H9 (cell line): ENCODE measurements around the gene CRYBA2. TPM values are rescaled to one million over a fixed set of nuclear protein-coding genes. Genes with fewer than 3 reads are reported as not detected.

Source experiments
- DNase-seq: peaks from one replicate; pipeline ENCODE4 v3.0.0-alpha.2; 2017
- H2AFZ ChIP-seq: one replicate; pipeline ENCODE4 v1.6.1; 2013; ENCODE audit warnings: mild to moderate bottlenecking, low read length, control low read depth, moderate library complexity
- H2AK5ac ChIP-seq: 2 replicates; pipeline ENCODE4 v1.6.1; 2013; ENCODE audit warnings: low read length, control low read depth, mixed read lengths; ENCODE audit not compliant: insufficient read length
- H2BK120ac ChIP-seq: one replicate; pipeline ENCODE4 v1.6.1; 2013; ENCODE audit warnings: low read depth, mild to moderate bottlenecking, low read length, control low read depth, inconsistent platforms; ENCODE audit not compliant: poor library complexity, severe bottlenecking
- H2BK12ac ChIP-seq: 2 replicates; pipeline ENCODE4 v1.6.1; 2013; ENCODE audit warnings: low read length, control low read depth, mixed read lengths, low read depth; ENCODE audit not compliant: insufficient read length
- H2BK15ac ChIP-seq: 2 replicates; pipeline ENCODE4 v1.6.1; 2013; ENCODE audit warnings: low read depth, low read length, control low read depth
- H2BK20ac ChIP-seq: one replicate; pipeline ENCODE4 v1.6.1; 2013; ENCODE audit warnings: low read depth, mild to moderate bottlenecking, low read length, control low read depth, inconsistent platforms; ENCODE audit not compliant: poor library complexity, severe bottlenecking
- H2BK5ac ChIP-seq: 2 replicates; pipeline ENCODE4 v1.6.1; 2013; ENCODE audit warnings: low read length, control low read depth, mixed read lengths; ENCODE audit not compliant: insufficient read length
- H3K14ac ChIP-seq: 2 replicates; pipeline ENCODE4 v1.6.1; 2013; ENCODE audit warnings: low read length, control low read depth; ENCODE audit not compliant: insufficient read depth
- H3K18ac ChIP-seq: 2 replicates; pipeline ENCODE4 v1.6.1; 2013; ENCODE audit warnings: low read depth, mild to moderate bottlenecking, mixed read lengths, low read length, control low read depth; ENCODE audit not compliant: insufficient read length
- H3K23ac ChIP-seq: 2 replicates; pipeline ENCODE4 v1.6.1; 2013; ENCODE audit warnings: low read length, control low read depth, mixed read lengths, low read depth; ENCODE audit not compliant: insufficient read length
- H3K23me2 ChIP-seq: 2 replicates; pipeline ENCODE4 v1.6.1; 2013; ENCODE audit warnings: low read depth, mild to moderate bottlenecking, mixed read lengths, low read length, control low read depth; ENCODE audit not compliant: insufficient read length, poor library complexity, severe bottlenecking
- H3K27ac ChIP-seq: 2 replicates; pipeline ENCODE4 v1.5.1; 2013; ENCODE audit warnings: low read length, control low read depth, mixed read lengths, low read depth; ENCODE audit not compliant: insufficient read length
- H3K27me3 ChIP-seq: 2 replicates; pipeline ENCODE4 v1.6.1; 2013; ENCODE audit warnings: low read length, control low read depth, inconsistent platforms; ENCODE audit not compliant: insufficient read depth
- H3K4ac ChIP-seq: 2 replicates; pipeline ENCODE4 v1.6.1; 2013; ENCODE audit warnings: low read depth, mild to moderate bottlenecking, control low read depth, inconsistent platforms, low read length, moderate library complexity
- H3K4me1 ChIP-seq: 2 replicates; pipeline ENCODE4 v1.6.1; 2013; ENCODE audit warnings: low read length, control low read depth, inconsistent platforms; ENCODE audit not compliant: insufficient read depth
- H3K4me2 ChIP-seq: 2 replicates; pipeline ENCODE4 v1.6.1; 2013; ENCODE audit warnings: low read length, control low read depth, mixed read lengths; ENCODE audit not compliant: insufficient read length, insufficient read depth
- H3K56ac ChIP-seq: 2 replicates; pipeline ENCODE4 v1.6.1; 2013; ENCODE audit warnings: low read depth, mild to moderate bottlenecking, mixed read lengths, low read length, control low read depth; ENCODE audit not compliant: insufficient read length
- H3K79me1 ChIP-seq: 2 replicates; pipeline ENCODE4 v1.6.1; 2013; ENCODE audit warnings: low read depth, mild to moderate bottlenecking, moderate library complexity, low read length, control low read depth, inconsistent platforms; ENCODE audit not compliant: insufficient read depth, poor library complexity, severe bottlenecking
- H3K79me2 ChIP-seq: 2 replicates; pipeline ENCODE4 v1.6.1; 2013; ENCODE audit warnings: low read length, control low read depth, inconsistent platforms; ENCODE audit not compliant: insufficient read depth
- H3K9ac ChIP-seq: 2 replicates; pipeline ENCODE4 v1.6.1; 2013; ENCODE audit warnings: low read length, control low read depth, mixed read lengths; ENCODE audit not compliant: insufficient read length; ENCODE audit errors: extremely low read depth
- H3K9me3 ChIP-seq: one replicate; pipeline ENCODE4 v1.6.1; 2013; ENCODE audit warnings: low read depth, low read length, inconsistent platforms; ENCODE audit not compliant: control insufficient read depth
- H3T11ph ChIP-seq: one replicate; pipeline ENCODE4 v1.6.1; 2013; ENCODE audit warnings: mild to moderate bottlenecking, low read length, control low read depth, inconsistent platforms
- H4K20me1 ChIP-seq: one replicate; pipeline ENCODE4 v1.6.1; 2013; ENCODE audit not compliant: control insufficient read depth, insufficient read length, insufficient read depth
- H4K5ac ChIP-seq: 2 replicates; pipeline ENCODE4 v1.6.1; 2013; ENCODE audit warnings: low read depth, mild to moderate bottlenecking, mixed read lengths, low read length, control low read depth; ENCODE audit not compliant: insufficient read length
- H4K8ac ChIP-seq: replicated peaks from 2 replicates; pipeline ENCODE4 v1.6.1; 2013; ENCODE audit warnings: low read length, control low read depth, mixed read lengths, low read depth; ENCODE audit not compliant: insufficient read length
- H4K91ac ChIP-seq: 2 replicates; pipeline ENCODE4 v1.6.1; 2013; ENCODE audit warnings: low read depth, mild to moderate bottlenecking, moderate library complexity, mixed read lengths, low read length, control low read depth; ENCODE audit not compliant: insufficient read length
- H3K27ac Mint-ChIP-seq, 3 experiments: 2 replicates in 2 of 3; 3 replicates in 1 of 3; pipeline ENCODE4 v1.8.0; 2020 to 2021; ENCODE audit warnings: mixed read lengths in 3 of 3, mild to moderate bottlenecking in 1 of 3, moderate library complexity in 1 of 3
- H3K27me3 Mint-ChIP-seq: 2 replicates; pipeline ENCODE4 v1.8.0; 2021; ENCODE audit warnings: low read depth, mild to moderate bottlenecking, moderate library complexity, mixed read lengths
- H3K36me3 Mint-ChIP-seq, 3 experiments: 2 replicates in 2 of 3; 3 replicates in 1 of 3; pipeline ENCODE4 v1.8.0; 2020 to 2021; ENCODE audit warnings: low read depth in 3 of 3, mixed read lengths in 3 of 3; ENCODE audit not compliant: insufficient read depth in 1 of 3
- H3K4me1 Mint-ChIP-seq, 2 experiments: 2 replicates each; pipeline ENCODE4 v1.8.0; 2020; ENCODE audit warnings: mixed read lengths in 2 of 2
- H3K4me3 Mint-ChIP-seq, 2 experiments: 2 replicates in 1 of 2; 3 replicates in 1 of 2; pipeline ENCODE4 v1.8.0; 2020 to 2021; ENCODE audit warnings: mild to moderate bottlenecking in 2 of 2, mixed read lengths in 2 of 2, moderate library complexity in 1 of 2
- H3K9me3 Mint-ChIP-seq, 2 experiments: 2 replicates in 1 of 2; 3 replicates in 1 of 2; pipeline ENCODE4 v1.8.0; 2020; ENCODE audit warnings: mild to moderate bottlenecking in 2 of 2, mixed read lengths in 2 of 2, moderate library complexity in 1 of 2
- CTCF ChIP-seq: fragments of 200-600 bp; sonication (generic); conservative IDR thresholded peaks from 3 replicates; pipeline ENCODE4 v1.8.0; 2021; ENCODE audit warnings: antibody characterized with exemption, mild to moderate bottlenecking
- WGBS: extraction: QIAGEN DNeasy Blood & Tissue Kit; methylation state at CpG from one replicate; pipeline ENCODE4 v1.1.7; 2013; ENCODE audit warnings: missing lambda C conversion rate, low lambda C conversion rate, mixed read lengths; ENCODE audit not compliant: insufficient read length; ENCODE audit errors: extremely low coverage; 5-methylcytosine and 5-hydroxymethylcytosine counted together
- total RNA-seq: library from RNA; stranded (reverse); gene quantifications from 2 replicates; pipeline ENCODE4 v1.2.1, GENCODE V29; 2021

Gene CRYBA2
- total RNA-seq, 1 experiment from 2014 or later = not detected

- H4K5ac ChIP-seq = no peak overlapping the region
- H3K4me1 ChIP-seq = no peaks in the 10 kb centered on the region
- H3T11ph ChIP-seq = no peak overlapping the region
- no peak overlapping the region for H2BK120ac ChIP-seq
- no peak overlapping the region for H3K4ac ChIP-seq
- H2BK15ac ChIP-seq = no peak overlapping the region
- no peak overlapping the region for H2AK5ac ChIP-seq
- no peak for TF ChIP-seq CTCF
- no CpG with 5 or more reads among the region's 5 CpGs for WGBS
- no peaks in the 10 kb centered on the region for H3K9me3 ChIP-seq
- H4K20me1 ChIP-seq = no peaks in the 10 kb centered on the region
- H3K56ac ChIP-seq = no peak overlapping the region
- Mint-ChIP-seq H3K4me3 (no peak overlapping the region), H3K27ac (no peak overlapping the region), H3K4me1 (peaks cover 7 to 8% of the 10 kb centered on the region in 2 experiments), H3K36me3 (no peaks in the 10 kb centered on the region), H3K9me3 (no peaks in the 10 kb centered on the region), H3K27me3 (peaks cover 18% of the 10 kb centered on the region)
- no peak overlapping the region for H3K4me2 ChIP-seq
- no peak overlapping the region for H3K14ac ChIP-seq
- no peak overlapping the region for H2BK20ac ChIP-seq
- no peaks in the 10 kb centered on the region for H3K79me1 ChIP-seq
- no peak overlapping the region for H4K8ac ChIP-seq
- H3K9ac ChIP-seq = no peak overlapping the region
- H4K91ac ChIP-seq = no peak overlapping the region
- no peak overlapping the region for H2AFZ ChIP-seq
- DNase-seq = no peak
- no peaks in the 10 kb centered on the region for H3K23me2 ChIP-seq
- no peaks in the 10 kb centered on the region for H3K27me3 ChIP-seq
- H2BK5ac ChIP-seq = no peak overlapping the region
- H3K79me2 ChIP-seq = no peaks in the 10 kb centered on the region
- no peak overlapping the region for H3K18ac ChIP-seq
- no peak overlapping the region for H2BK12ac ChIP-seq
- no peak overlapping the region for H3K23ac ChIP-seq
- no peak overlapping the region for H3K27ac ChIP-seq
Observed at GRCh38 chr2:219028141-219028540, 34.9 kb upstream of the CRYBA2 start.
